AG04449 (cell line): ENCODE results near the gene CACNA2D1.

Source experiments
- CTCF ChIA-PET: fragments of 350-600 bp; formaldehyde crosslinking; extraction: SDS; loops from one replicate; lab custom pipeline; 2021; ENCODE audit warnings: antibody characterized with exemption; lab: Yijun Ruan, JAX
- POLR2A ChIA-PET: fragments of 400-600, 350-600 bp; formaldehyde crosslinking; extraction: SDS; loops from one replicate; lab custom pipeline; 2020; ENCODE audit warnings: antibody characterized with exemption, inconsistent platforms; lab: Yijun Ruan, JAX
- DNase-seq: peaks from one replicate; pipeline ENCODE4 v3.0.0-alpha.2; 2010; ENCODE audit warnings: low read depth, low spot score
- H3K4me3 ChIP-seq: 2 replicates; pipeline ENCODE4 v1.5.1; 2011; ENCODE audit warnings: low read depth, mild to moderate bottlenecking, control low read depth, low read length
- TF ChIP-seq, protein P1 (sequence below): IDR thresholded peaks from one replicate; pipeline ENCODE4 v1.5.1; 2011; ENCODE audit warnings: mild to moderate bottlenecking, moderate library complexity, low read length, control low read depth, inconsistent platforms; ENCODE audit not compliant: insufficient read depth; ENCODE audit errors: missing control alignments

CACNA2D1 gene

DNA sequence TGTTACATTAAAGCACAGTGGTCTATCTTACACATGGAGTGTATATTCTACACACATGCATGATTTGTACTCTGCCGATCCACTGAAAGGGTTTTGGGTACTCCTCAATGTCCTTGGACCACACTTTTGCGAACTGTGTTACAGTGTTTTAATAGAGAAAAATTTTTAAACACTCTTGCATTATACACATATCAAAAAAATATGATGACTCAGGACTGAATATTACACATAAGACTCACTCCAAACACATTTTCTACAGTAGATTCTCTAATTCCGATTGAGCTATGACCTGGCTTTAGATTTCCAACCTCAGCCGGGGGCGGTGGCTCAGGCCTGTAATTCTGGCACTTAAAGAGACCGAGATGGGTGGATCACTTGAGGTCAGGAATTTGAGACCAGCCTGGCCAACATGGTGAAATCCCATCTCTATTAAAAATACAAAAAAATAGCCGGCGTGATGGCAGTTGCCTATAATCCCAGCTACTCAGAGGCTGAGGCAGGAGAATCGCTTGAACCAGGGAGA lies 222.4 kb downstream of the CACNA2D1 start:
- ChIA-PET CTCF (interaction anchor here (0.8 to 2.1 kb wide), 2 partner anchors 8 to 13 kb away, joined by 3 to 10 read pairs; no protein-coding TSS in a partner anchor), POLR2A (no interaction called here)
- no peak for DNase-seq
- H3K4me3 ChIP-seq, result no peak overlapping the region
- TF ChIP-seq, protein P1, sequence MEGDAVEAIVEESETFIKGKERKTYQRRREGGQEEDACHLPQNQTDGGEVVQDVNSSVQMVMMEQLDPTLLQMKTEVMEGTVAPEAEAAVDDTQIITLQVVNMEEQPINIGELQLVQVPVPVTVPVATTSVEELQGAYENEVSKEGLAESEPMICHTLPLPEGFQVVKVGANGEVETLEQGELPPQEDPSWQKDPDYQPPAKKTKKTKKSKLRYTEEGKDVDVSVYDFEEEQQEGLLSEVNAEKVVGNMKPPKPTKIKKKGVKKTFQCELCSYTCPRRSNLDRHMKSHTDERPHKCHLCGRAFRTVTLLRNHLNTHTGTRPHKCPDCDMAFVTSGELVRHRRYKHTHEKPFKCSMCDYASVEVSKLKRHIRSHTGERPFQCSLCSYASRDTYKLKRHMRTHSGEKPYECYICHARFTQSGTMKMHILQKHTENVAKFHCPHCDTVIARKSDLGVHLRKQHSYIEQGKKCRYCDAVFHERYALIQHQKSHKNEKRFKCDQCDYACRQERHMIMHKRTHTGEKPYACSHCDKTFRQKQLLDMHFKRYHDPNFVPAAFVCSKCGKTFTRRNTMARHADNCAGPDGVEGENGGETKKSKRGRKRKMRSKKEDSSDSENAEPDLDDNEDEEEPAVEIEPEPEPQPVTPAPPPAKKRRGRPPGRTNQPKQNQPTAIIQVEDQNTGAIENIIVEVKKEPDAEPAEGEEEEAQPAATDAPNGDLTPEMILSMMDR, result no peak

DNA sequence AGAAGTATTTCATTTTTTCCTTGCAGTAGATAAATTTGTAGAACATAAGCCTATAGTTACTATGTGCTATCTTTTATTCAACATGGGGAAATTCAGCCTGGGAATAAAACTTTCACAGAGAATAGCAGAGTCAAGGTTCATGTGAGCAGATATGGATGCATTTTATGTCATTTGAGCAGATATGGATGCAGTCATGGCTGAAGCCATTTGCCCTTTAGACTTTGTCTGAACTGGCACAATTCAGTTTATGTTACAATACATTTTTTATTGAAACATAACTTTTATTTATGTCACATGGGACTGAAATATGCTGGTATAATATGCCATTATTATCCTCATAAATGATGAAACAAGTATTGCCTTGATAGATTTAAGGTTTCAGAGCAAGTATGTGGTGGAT lies 231.1 kb downstream of the CACNA2D1 start:
- no peak overlapping the region for H3K4me3 ChIP-seq
- TF ChIP-seq, protein P1, result no peak
- no peak for DNase-seq
- CTCF ChIA-PET, result interaction anchor here (1.2 kb wide), 1 partner anchor 18 kb away, joined by 3 read pairs; no protein-coding TSS in a partner anchor
- POLR2A ChIA-PET, result no interaction called here

DNA sequence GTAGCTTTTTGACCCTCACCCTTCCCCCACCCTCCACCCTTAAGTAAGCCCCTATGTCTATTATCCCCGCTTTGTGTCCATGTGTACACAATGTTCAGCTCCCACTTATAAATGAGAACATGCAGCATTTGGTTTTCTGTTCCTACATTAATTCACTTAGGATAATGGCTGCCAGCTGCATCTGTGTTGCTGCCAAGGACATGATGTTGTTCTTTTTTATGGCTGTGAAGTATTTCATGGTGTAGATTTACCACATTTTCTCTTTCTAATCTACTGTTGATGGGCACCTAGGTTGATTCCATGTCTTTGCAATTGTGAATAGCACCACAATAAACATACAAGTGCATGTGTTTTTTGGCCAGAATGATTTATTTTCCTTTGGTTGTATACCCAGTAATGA lies 232.2 kb downstream of the CACNA2D1 start:
- no peak overlapping the region for H3K4me3 ChIP-seq
- CTCF ChIA-PET, result no interaction called here
- TF ChIP-seq, protein P1, result no peak
- DNase-seq, result no peak
- POLR2A ChIA-PET, result no interaction called here

DNA sequence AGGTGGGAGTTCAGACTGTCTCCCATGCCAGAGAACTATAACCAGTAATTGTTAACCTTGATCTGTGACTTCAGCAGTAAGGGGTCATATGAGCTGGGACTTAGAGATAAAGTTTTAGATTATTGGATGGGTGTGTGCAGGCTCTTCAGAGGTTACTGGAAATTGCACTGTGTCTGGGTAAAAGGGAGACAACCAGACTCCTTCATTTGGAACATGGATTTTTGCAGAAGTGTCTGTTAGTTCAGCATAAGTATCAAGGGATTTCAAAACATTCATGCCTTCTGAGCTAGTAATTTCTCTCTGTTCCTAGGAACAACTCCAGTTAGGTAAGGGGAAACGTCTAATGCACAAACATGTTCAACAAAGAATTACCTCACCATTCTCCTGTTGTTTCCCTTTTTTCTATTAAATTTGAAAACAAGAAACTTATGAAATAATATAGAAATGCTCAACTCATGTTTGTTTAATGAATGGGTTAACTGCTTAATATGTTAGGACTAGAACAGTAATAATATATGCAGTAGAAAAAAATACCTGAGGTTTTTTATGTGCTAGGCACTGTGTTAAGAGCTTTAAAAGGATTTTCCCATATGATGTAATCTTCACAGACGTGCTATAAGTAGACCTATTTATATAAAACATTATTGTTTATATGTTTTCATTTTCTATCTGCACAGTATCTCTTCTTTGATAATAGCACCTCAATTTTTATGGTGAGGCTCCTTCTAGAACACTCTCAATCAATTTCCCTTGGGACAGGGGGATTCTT lies 233.0 kb downstream of the CACNA2D1 start:
- TF ChIP-seq, protein P1, result no peak
- no peak overlapping the region for H3K4me3 ChIP-seq
- no peak for DNase-seq
- CTCF ChIA-PET, result no interaction called here
- POLR2A ChIA-PET, result no interaction called here

DNA sequence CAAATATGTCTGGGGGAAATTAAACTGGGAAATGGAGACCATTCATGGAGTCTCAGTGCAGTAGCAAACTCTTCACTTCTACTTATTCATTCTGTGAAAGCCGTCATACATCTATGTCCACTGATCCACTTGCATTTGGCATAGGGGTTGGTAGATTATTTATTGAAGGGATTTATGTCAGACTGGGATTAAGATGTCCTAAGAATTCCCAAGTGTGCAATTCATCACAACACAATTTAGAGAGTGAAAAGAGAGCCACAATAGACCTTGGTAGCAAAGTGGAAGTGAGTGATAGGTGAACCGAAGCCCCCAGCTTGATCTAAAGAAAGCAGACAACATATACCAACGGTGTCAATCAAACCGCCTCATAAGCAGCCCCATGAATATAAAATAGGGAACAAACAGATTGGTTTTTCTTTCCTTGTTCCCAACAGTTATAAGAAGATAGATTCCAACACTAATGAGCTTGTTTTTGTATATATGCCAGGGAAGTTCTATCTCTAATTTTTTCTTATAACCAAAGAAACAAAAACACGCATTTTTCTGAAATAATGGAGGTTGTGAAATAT lies 234.3 kb downstream of the CACNA2D1 start:
- TF ChIP-seq, protein P1, result no peak
- ChIA-PET CTCF (no interaction called here), POLR2A (no interaction called here)
- no peak overlapping the region for H3K4me3 ChIP-seq
- DNase-seq, result no peak

DNA sequence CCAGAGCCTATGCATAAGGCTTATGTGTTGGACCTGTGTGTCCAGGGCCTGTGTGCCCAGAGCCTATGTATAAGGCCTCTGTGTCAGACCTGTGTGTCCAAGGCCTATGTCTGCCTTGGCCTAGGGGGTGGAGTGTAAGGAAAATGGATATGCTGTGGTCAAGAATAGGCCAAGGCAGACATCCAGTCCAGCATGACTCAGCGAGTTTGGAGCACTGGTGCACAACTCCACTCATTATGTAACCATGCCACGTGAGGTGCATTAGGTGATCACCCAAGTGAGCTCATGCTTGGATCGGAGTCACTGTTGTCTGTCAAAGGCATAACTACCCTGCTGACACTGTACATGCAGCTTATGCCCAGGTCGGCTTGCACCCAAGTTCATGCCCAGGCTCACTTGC lies 238.9 kb downstream of the CACNA2D1 start:
- DNase-seq, result no peak
- ChIA-PET CTCF (no interaction called here), POLR2A (no interaction called here)
- TF ChIP-seq, protein P1, result no peak
- no peak overlapping the region for H3K4me3 ChIP-seq
